HG03460 (cell line): ENCODE measurements around the gene PPP1R18.
"Not testable (repeated sequence)": the region's sequence is repeated elsewhere in the genome, so short reads cannot be mapped to it uniquely, and the experiment has no call there.

Experiments used
- ATAC-seq: cut with Tn5 transposase; IDR thresholded peaks from one replicate; pipeline ENCODE4 v1.9.1; 2021; ENCODE audit not compliant: unreplicated experiment

The PPP1R18 gene

DNA sequence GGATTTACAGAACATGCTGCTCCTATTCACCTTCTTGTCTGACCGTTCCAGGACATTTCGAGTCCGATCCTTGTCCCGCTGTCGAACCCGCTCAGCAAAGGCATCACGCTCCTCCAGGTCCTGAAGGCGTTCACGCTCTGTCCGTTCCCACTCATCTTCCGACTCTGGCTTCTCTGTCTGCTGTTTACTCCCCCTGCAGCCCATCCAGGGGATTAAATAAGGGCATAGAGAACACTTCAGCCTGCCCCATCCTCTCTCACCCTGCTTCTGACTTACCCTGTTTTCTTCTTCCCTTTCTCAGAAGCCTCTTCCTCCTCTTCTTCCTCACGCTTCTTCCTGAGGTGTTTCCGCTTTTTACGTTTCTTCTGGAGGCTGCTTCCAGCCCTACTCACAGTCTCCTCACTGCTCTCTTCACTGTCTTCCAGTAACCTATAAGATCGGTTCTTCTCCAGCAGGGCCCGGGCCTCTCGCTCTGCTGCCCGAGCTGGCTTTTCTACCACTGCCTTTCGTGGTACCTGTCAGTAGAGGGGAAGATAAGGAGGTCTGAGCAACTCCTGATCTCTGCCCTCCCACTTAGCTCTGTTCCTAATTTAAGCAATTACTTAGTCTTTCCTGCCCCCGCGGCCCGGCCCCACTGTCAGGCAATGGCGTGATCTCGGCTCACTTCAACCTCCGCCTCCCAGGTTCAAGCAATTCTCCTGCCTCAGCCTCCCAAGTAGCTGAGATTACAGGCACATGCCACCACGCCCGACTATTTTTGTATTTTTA is 15.5 kb downstream of the PPP1R18 start:
- ATAC-seq = no peak

GRCh38 chr6:30666300-30666699 is 20.1 kb downstream of the PPP1R18 start:
- ATAC-seq = not testable (repeated sequence)

GRCh38 chr6:30664994-30665767 is 21.3 kb downstream of the PPP1R18 start:
- ATAC-seq = no peak

- ATAC-seq = not testable (repeated sequence)
Measured at GRCh38 chr6:30657922-30658321, 28.5 kb downstream of the PPP1R18 start.

DNA sequence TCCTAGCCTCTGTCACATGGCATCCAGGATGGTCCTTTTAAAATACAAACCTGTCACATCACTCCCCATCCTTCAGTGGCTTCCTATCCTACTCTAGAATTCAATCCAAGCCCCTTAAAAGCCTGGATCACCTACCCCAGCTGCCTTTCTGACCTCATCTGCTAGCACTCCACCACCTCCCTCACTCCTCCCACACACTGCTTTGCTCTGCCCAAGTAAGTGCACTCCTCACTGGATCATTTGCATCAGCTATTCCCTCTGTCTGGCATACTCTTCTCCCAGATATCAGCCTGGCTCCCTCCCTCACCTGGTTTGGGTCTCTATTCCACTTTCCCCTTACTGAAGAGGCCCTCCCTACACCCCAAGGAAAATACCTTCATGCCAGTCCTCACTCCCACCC is 29.0 kb downstream of the PPP1R18 start:
- ATAC-seq = no peak

GRCh38 chr6:30656513-30656912 is 29.9 kb downstream of the PPP1R18 start:
- ATAC-seq = no peak

GRCh38 chr6:30655743-30656094 is 30.7 kb downstream of the PPP1R18 start:
- no peak for ATAC-seq

- ATAC-seq = no peak
Measured at GRCh38 chr6:30654798-30655742, 31.4 kb downstream of the PPP1R18 start.

DNA sequence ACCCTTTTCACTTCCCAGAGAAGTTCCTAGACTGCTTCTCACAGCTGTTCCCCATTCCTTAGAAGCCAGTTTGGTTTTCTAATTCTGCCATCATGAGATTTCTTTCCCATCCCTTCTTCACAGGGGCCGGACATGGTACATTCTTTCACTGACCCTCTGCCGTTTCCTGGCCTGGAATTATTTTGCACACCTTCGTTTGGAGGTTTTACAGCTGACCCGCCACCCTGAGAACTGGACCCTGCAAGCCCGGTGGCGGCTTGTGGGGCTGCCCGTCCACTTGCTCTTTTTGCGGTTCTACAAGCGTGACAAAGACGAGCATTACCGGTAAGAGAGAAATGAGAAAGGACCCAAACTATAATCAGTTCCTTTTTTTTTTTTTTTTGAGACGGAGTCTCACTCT is 35.3 kb downstream of the PPP1R18 start:
- ATAC-seq = no peak

GRCh38 chr6:30647242-30648116 is 39.0 kb downstream of the PPP1R18 start:
- ATAC-seq = peak; percentile 55

GRCh38 chr6:30646450-30647241 is 39.8 kb downstream of the PPP1R18 start, which contains the start of gene C6orf136:
C6orf136 (plus strand) TSS chr6:30647133; CDS start chr6:30647232, 99 bp downstream.
- peak; percentile 44 for ATAC-seq

GRCh38 chr6:30645989-30646388 is 40.5 kb downstream of the PPP1R18 start:
- no peak for ATAC-seq

DNA sequence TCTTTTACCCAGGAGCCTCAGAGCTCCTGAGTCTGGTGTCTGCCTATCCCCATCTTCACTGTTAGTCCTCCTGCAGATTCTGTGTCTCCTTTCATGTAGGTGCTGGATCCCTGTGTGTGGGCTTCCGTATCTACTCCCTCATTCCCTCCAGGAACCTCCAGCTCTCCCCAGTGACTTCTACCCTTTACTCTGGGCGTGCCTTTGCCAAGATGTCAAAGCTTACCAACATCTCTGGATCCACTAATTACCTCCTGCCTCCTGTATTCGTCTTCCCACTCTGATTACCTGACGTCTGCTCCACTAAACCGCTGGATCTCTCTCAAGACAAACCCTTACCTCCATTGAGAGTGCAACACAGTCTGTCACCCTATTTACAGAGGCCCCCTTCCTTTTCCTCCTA is 41.7 kb downstream of the PPP1R18 start:
- no peak for ATAC-seq

GRCh38 chr6:30643656-30644055 is 42.8 kb downstream of the PPP1R18 start:
- no peak for ATAC-seq

DNA sequence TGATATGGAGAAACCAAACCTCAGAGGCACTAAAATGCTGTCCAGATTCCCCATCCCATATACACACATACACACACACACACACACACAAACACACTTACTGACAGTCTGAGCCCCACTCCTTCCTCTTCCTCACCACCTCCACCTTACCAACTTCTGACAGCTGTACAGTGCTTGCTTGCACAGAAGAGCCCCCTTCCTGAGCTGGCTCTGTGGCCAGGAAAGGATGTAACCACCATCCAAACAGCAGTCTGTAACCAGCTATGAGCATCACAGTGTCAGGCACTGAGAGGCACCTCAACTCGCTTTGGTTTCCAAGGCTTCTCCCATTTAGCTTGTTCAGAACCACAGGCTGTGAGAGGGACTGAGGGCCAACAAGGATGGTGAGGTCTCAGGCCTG is 45.4 kb downstream of the PPP1R18 start:
- ATAC-seq = no peak

GRCh38 chr6:30640481-30640880 is 46.0 kb downstream of the PPP1R18 start:
- ATAC-seq = no peak

DNA sequence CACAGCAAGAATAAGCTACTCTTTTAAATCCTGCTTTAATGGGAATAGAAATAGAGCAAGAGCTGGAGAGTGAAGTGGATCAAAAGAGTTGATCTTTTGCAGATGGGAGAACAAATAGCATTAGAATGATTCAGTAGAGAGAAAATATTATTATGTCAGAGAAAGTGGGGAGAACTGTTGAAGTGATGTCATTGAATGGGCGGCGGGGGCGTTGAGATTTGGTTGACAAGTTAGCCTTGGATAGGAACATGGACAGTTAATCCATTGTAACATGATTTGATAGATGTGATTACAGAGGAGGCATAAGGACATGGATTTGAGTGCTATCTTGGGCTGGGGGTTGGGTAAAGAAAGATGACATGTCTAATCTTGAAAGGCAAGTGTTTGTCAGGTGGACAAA is 50.6 kb downstream of the PPP1R18 start:
- ATAC-seq = no peak

DNA sequence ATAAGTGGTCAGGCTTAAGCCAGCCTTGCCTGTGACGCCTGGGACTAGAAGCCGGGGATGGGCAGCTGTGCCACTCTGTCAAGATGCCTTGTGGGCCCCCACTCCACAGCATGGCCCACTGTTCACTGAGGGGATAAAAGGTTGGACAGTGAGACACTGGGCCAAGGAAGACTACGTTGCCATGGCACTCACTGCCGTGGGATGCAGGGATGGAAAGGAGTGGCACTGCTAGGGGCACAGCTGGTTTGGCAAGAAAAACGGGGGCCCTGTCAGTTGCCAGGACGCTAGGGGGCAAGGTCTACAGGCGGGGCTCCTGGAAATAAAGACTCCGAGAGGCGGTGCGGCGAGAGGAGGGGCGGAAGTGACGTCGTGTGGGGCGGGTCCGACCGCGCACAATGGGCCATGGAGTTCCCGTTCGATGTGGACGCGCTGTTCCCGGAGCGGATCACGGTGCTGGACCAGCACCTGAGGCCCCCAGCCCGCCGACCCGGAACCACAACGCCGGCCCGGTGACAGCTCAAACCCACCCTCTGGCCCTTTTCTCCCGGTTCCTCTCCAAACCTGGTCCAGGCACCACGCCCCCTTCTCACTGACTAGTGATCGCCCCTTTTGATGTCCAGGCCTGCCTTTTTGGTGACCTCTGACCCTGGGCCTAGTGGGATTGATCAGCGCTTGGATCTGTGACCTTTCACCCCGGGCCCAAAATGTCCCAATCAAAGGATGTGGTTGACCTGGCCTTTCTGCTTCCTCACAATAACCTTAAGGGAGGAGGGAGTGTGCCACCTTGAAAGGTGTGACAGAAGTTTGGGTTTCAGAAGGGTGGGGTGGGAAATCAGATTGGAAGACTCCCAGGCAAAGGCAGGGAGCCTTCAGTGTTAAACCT is 59.7 kb downstream of the PPP1R18 start, which contains the start of gene ATAT1:
Gene ATAT1, plus strand, starts transcription at position 391 of the 883 bp plus-strand sequence.
- peak; percentile 81 for ATAC-seq
